Choroid plexus epithelial cell (primary cell): ENCODE data around the gene SH3PXD2A.

Experiments
- DNase-seq: peaks from one replicate; pipeline ENCODE4 v3.0.0-alpha.2; 2010; ENCODE audit warnings: low read depth
- H3K4me3 ChIP-seq: 2 replicates; pipeline ENCODE4 v1.5.1; 2011; ENCODE audit warnings: low read depth, mild to moderate bottlenecking, control low read depth, low read length, moderate library complexity
- TF ChIP-seq, protein P1 (sequence below): conservative IDR thresholded peaks from 2 replicates; pipeline ENCODE4 v1.5.1; 2011; ENCODE audit warnings: low read depth, mild to moderate bottlenecking, control low read depth, inconsistent platforms, low read length, moderate library complexity

SH3PXD2A gene

DNA sequence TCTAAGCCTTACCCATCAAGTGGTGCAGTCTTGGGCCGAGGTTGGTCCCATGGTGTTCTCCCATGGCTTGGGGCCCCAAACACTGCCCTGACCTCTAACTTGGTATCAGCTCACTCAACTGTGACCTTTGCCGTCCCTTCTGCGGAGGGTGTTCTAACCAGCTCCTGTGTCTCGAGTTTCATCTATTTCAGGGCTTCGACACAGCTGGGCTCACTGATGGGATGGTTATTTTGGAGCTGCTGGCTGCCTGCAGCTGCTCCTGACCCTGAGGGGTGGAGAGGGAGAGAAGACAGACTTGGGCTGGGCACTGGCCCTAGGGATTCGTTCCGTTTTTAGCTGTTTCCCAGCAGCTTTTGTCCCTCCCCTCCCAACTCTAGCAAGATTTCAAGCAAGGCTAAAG lies 274.9 kb downstream of the SH3PXD2A start:
- TF ChIP-seq, protein P1, sequence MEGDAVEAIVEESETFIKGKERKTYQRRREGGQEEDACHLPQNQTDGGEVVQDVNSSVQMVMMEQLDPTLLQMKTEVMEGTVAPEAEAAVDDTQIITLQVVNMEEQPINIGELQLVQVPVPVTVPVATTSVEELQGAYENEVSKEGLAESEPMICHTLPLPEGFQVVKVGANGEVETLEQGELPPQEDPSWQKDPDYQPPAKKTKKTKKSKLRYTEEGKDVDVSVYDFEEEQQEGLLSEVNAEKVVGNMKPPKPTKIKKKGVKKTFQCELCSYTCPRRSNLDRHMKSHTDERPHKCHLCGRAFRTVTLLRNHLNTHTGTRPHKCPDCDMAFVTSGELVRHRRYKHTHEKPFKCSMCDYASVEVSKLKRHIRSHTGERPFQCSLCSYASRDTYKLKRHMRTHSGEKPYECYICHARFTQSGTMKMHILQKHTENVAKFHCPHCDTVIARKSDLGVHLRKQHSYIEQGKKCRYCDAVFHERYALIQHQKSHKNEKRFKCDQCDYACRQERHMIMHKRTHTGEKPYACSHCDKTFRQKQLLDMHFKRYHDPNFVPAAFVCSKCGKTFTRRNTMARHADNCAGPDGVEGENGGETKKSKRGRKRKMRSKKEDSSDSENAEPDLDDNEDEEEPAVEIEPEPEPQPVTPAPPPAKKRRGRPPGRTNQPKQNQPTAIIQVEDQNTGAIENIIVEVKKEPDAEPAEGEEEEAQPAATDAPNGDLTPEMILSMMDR: no peak
- DNase-seq: no peak
- H3K4me3 ChIP-seq: no peak overlapping the region

DNA sequence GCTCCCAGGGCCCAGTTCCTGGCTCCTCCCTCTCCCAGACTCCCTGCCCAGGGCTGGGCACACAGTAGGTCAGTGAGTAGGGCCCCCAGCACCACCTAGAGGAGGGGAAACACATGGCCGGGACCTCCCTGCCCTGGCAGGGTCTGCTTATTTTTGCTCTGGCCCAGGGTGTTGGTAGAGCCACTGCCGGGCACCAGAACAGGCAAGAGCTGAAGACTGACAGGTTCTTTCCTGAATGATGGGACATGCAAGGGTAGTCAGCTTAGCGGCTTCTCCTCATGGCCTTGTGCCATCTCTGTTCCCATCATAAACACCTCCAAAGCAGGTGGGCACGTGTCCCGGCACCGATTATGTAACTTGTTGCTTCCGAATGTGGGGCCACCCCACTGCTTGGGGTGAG lies 275.4 kb downstream of the SH3PXD2A start:
- TF ChIP-seq, protein P1: no peak
- H3K4me3 ChIP-seq: no peak overlapping the region

DNA sequence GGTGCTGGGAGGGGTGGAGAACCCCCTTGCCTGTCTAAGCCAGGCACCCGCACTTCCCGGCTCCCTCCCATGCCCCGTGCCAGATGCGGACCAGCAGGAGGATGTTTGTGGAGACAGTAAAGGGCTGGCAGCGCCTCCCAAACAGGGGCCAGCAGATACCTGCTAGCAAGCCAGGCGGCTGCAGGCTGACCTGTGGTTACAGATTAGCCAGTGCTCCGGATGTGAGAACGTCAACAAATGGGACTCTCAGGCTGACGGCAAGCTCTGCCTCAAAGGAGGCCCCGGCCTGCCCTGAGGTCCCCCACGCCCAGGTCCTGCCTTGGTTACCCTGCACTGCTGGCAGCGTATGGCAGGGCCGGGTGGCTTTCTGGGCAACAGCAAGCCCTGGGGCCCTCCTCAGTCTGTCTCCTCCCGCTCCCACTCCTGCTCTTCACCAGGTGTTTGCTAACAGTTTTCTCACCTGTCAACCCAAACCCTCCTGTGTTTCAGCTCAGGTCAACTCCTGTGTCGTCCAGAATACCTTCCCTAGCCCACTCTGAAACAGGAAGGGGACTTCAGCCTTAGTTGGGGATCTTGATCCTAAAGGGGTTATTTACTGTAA lies 276.5 kb downstream of the SH3PXD2A start:
- no peak for DNase-seq
- TF ChIP-seq, protein P1: no peak
- H3K4me3 ChIP-seq: no peak overlapping the region

More for the DNA sequence above, 275.4 kb downstream of the SH3PXD2A start:
- no peak for DNase-seq

DNA sequence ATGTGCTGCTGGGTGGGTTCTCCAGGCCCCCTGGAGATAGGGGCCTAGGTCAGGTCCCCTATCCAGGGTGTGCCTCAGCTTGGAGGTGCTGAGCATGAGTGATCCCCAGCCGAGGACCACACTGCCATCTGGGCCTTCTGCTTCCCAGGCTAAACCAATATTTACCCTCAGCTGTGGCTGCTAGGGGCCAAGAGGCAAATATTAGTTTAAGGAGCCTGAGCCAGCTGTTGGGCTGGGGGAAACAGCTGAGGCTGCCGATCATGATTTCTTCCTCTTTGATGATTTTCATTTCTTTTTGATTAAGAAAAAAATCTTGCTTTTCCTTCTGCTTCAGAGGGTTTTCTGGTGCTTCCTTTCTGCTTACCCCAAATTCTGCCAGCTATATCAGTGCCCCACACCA lies 278.5 kb downstream of the SH3PXD2A start:
- TF ChIP-seq, protein P1: no peak
- H3K4me3 ChIP-seq: no peak overlapping the region
- no peak for DNase-seq

DNA sequence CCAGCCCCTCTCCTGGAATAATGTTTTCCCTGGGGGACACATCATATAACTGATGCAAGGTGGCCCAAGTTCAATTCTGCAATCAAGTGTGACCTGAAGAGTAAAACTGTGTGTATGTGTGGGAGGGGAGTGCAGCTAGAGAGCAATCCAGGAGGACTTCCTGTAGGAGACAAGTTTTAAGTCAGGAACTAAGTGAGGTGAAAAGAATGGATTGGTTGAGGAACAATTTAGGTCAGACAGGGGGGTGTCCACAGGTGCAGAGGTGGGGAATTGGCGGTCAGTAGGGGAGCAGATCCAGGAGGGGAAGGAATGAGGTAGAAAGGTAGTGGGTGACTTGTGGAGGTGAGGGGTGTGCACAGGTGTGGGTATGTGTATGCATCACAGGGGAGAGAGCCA lies 279.3 kb downstream of the SH3PXD2A start:
- TF ChIP-seq, protein P1: no peak
- DNase-seq: no peak
- no peak overlapping the region for H3K4me3 ChIP-seq

DNA sequence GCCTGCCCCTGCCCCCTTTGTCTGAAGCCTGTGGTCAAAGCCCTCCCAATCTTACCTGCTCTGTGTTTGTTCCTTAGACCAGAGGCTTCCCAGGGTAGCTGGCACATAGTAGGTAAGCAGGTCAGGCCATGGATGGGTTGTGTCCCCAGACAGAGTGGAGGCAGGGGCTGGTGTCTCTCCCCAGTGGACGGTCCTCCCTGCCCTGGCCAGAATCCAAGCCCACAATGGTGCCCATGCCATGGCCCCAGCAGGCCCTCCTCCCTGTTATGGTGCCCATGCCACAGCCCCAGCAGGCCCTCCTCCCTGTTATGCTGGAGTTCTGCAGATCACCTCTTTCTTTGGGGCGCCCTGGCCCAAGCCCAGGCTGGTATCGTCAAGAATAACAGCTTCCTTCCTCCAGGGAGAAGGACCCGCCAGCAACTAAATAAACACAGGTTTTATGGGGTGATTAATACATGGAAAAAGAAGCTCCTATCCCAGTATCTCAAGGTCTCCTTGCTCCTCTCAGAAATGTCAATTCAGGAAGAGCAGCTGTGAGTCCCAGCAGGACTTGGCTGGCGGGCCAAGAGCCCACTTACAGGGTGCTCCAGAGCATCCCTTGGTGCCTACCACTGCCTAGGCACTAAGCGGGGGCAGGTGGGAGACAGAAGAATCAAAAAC lies 279.8 kb downstream of the SH3PXD2A start:
- no peak for DNase-seq
- H3K4me3 ChIP-seq: no peak overlapping the region
- TF ChIP-seq, protein P1: no peak
